Activated CD8-positive, alpha-beta memory T cell treated with anti-CD3 and anti-CD28 coated beads, Interleukin-2, amount 10 ng/mL, durations not matched to agents 7 days and 5 days (primary cell): Measurements from ENCODE around the gene EYA2. TPM values are rescaled to one million over a fixed set of nuclear protein-coding genes. Genes with fewer than 3 reads are reported as not detected.

ENCODE experiments used
- ATAC-seq: fragments of 150-1000 bp; cut with Tn5 transposase; one replicate; pipeline ENCODE4 v1.10.0; 2021; ENCODE audit warnings: moderate library complexity
- CTCF ChIA-PET: fragments of 350-600 bp; sonication (Branson Sonifier 250); formaldehyde crosslinking; loops from one replicate; lab custom pipeline; 2021; ENCODE audit warnings: antibody characterized with exemption; lab: Charles Lee
- DNase-seq: peaks from one replicate; pipeline ENCODE4 v3.0.0-alpha.2; 2020
- H3K27ac Mint-ChIP-seq: one replicate; pipeline ENCODE4 v1.8.0; 2021; ENCODE audit warnings: mild to moderate bottlenecking, mixed read lengths
- H3K27me3 Mint-ChIP-seq: one replicate; pipeline ENCODE4 v1.8.0; 2021; ENCODE audit warnings: mixed read lengths
- H3K36me3 Mint-ChIP-seq: one replicate; pipeline ENCODE4 v1.8.0; 2021; ENCODE audit warnings: mild to moderate bottlenecking, mixed read lengths
- H3K4me1 Mint-ChIP-seq: one replicate; pipeline ENCODE4 v1.8.0; 2021; ENCODE audit warnings: mixed read lengths
- H3K4me3 Mint-ChIP-seq: one replicate; pipeline ENCODE4 v1.8.0; 2021; ENCODE audit warnings: mild to moderate bottlenecking, moderate library complexity, mixed read lengths
- H3K9me3 Mint-ChIP-seq: one replicate; pipeline ENCODE4 v1.8.0; 2022; ENCODE audit warnings: low read depth, mixed read lengths
- total RNA-seq, 2 experiments: library from RNA; stranded (reverse); gene quantifications; one replicate each; pipeline ENCODE4 v1.2.3, GENCODE V29; 2021

EYA2 gene
- total RNA-seq, 2 experiments from 2014 or later, result not detected

GRCh38 chr20:47208534-47209174 is 314.0 kb downstream of the EYA2 start:
- no peaks in the 10 kb centered on the region for H3K27me3 Mint-ChIP-seq
- no peak overlapping the region for H3K27ac Mint-ChIP-seq
- CTCF ChIA-PET, result interaction anchor here (1.7 to 5.1 kb wide), 2 partner anchors 174 to 175 kb away, joined by 6 to 79 read pairs; no protein-coding TSS in a partner anchor
- no peak for ATAC-seq
- H3K4me1 Mint-ChIP-seq, result peaks cover 5% of the 10 kb centered on the region
- H3K36me3 Mint-ChIP-seq, result peaks cover 9% of the 10 kb centered on the region
- no peaks in the 10 kb centered on the region for H3K9me3 Mint-ChIP-seq
- DNase-seq, result no peak
- no peak overlapping the region for H3K4me3 Mint-ChIP-seq

- Mint-ChIP-seq H3K27me3 (no peaks in the 10 kb centered on the region), H3K9me3 (no peaks in the 10 kb centered on the region), H3K36me3 (peaks cover 9% of the 10 kb centered on the region), H3K4me3 (no peak overlapping the region), H3K27ac (no peak overlapping the region), H3K4me1 (peaks cover 5% of the 10 kb centered on the region)
- DNase-seq (no peak), ATAC-seq (no peak)
- CTCF ChIA-PET, result interaction anchor here (0.7 to 1.7 kb wide), 3 partner anchors 9 to 174 kb away, joined by 3 to 6 read pairs (median 3); no protein-coding TSS in a partner anchor
These were observed 315.3 kb downstream of the EYA2 start for GRCh38 chr20:47209982-47210381.

- no peaks in the 10 kb centered on the region for H3K9me3 Mint-ChIP-seq
- H3K4me3 Mint-ChIP-seq, result no peak overlapping the region
- no peak for ATAC-seq
- DNase-seq, result no peak
- H3K27ac Mint-ChIP-seq, result no peak overlapping the region
- CTCF ChIA-PET, result interaction anchor here (1.7 kb wide), 1 partner anchor 174 kb away, joined by 6 read pairs; no protein-coding TSS in a partner anchor
- H3K4me1 Mint-ChIP-seq, result peaks cover 4% of the 10 kb centered on the region
- peaks cover 9% of the 10 kb centered on the region for H3K36me3 Mint-ChIP-seq
- no peaks in the 10 kb centered on the region for H3K27me3 Mint-ChIP-seq
These were observed 315.8 kb downstream of the EYA2 start for GRCh38 chr20:47210470-47210869.

DNA sequence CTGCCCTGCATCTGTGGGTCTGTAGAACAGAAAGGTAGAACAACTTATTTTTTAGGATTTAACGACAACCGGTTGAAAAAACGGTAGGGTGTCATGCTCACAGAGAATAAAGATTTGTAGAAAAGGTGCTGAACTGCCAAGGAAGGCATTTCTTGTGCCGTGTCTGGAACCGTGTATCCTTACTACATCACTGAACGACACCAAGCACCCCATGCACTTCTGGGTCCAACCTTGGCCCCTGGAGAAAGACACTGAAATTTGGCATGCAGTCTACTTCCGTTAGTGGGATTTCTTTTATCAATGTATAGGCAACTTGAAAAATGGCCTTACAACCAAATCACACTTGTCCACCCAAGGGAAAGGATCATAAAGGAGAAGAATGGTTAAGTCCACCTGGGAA is 316.4 kb downstream of the EYA2 start:
- no peak for ATAC-seq
- CTCF ChIA-PET, result no interaction called here
- H3K9me3 Mint-ChIP-seq, result no peaks in the 10 kb centered on the region

DNA sequence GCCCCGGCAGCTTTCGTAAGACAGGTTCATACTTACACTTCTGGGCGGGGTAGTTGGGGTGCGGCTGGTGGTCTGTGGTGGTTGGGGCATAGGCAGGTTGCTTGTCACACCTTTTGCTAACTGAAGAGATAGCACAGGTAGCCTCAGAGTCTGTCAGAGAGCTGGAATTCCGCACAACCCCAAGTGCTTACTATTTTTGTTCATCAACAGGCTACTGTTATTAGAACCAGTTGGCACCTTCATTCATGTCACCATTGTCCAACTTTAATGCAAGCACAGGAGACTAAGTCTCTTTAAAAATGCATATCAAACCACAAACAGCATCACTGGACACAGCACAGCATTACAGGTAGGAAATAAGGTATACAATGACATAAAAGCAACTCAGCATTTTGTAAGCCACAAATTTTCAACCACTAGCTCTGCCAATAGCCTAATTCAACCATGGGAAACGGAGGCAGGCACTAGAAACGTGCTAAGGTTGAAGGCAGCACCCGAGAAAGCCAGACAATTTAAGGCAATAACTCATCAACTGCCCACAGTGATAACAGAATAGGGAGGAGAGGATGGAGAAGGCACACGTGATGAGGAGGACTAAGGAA is 318.1 kb downstream of the EYA2 start:
- no peak for DNase-seq
- CTCF ChIA-PET, result interaction anchor here (1.7 to 4.7 kb wide), 2 partner anchors 60 to 171 kb away, joined by 7 to 24 read pairs; no protein-coding TSS in a partner anchor
- H3K4me1 Mint-ChIP-seq, result no peaks in the 10 kb centered on the region
- H3K36me3 Mint-ChIP-seq, result peaks cover 18% of the 10 kb centered on the region
- no peak overlapping the region for H3K4me3 Mint-ChIP-seq
- H3K27me3 Mint-ChIP-seq, result no peaks in the 10 kb centered on the region
- H3K9me3 Mint-ChIP-seq, result no peaks in the 10 kb centered on the region
- ATAC-seq, result no peak
- no peak overlapping the region for H3K27ac Mint-ChIP-seq

More for the DNA sequence above, 316.4 kb downstream of the EYA2 start:
- Mint-ChIP-seq H3K4me3 (no peak overlapping the region), H3K4me1 (no peaks in the 10 kb centered on the region), H3K27me3 (no peaks in the 10 kb centered on the region), H3K27ac (no peak overlapping the region), H3K36me3 (peaks cover 12% of the 10 kb centered on the region)
- no peak for DNase-seq

DNA sequence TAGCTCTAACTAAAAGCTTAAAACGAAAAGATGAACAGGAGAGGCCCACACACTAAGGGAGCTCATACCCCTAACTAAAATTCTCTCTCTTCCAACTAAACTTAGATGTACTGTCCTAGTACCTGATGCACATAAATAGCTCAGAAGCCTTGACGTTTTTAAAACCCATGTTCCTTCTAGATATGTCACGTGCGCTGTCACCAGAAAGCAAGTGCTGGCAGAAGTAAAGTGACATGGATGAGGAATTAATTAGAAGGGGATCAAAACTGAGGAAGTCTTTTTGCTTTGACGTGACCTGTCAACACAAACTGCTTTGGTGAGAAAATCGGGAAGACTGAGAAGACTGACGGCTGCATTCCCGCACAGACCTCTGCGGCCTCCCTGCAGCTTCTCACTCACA is 319.3 kb downstream of the EYA2 start:
- Mint-ChIP-seq H3K9me3 (no peaks in the 10 kb centered on the region), H3K27me3 (no peaks in the 10 kb centered on the region), H3K4me1 (no peaks in the 10 kb centered on the region), H3K4me3 (no peak overlapping the region), H3K27ac (no peak overlapping the region), H3K36me3 (peaks cover 26% of the 10 kb centered on the region)
- CTCF ChIA-PET, result interaction anchor here (1.2 to 4.7 kb wide), 4 partner anchors 18 to 450 kb away, joined by 3 to 24 read pairs (median 8); no protein-coding TSS in a partner anchor
- no peak for DNase-seq
- ATAC-seq, result no peak

DNA sequence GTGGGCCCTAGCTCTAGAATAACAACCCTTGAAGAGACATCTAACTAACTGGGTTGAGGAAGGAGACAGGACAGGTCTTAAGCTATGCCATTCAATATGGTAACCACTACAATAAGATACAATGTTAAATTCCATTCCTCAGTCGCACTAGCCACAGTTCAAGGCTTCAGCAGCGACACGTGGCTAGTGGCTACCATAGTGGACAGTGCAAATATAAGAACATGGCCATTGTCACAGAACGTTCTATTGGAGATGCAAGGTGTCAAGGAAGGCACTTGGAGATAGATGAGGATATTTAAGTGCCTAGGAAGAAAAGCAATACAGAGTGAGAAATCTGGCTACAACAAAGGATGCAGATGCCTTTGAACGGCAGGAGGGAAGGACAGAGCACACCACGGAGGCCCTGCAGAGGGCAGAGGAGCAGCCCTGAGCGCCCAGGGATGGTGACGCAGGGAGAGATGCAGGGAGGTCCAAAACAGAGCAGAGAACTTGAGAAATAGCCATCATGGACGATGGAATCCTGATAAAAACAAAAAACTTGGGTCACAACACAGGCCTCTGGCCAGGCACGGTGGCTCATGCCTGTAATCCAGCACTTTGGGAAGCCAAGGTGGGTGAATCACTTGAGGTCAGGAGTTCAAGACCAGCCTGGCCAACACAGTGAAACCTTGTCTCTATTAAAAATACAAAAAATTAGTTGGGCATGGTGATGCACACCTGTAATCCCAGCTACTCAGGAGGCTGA is 321.2 kb downstream of the EYA2 start:
- ATAC-seq, result no peak
- Mint-ChIP-seq H3K4me3 (no peak overlapping the region), H3K27me3 (no peaks in the 10 kb centered on the region), H3K27ac (no peak overlapping the region), H3K9me3 (no peaks in the 10 kb centered on the region), H3K36me3 (peaks cover 33% of the 10 kb centered on the region), H3K4me1 (no peaks in the 10 kb centered on the region)
- CTCF ChIA-PET, result interaction anchor here (4.7 kb wide), 1 partner anchor 168 kb away, joined by 24 read pairs; no protein-coding TSS in a partner anchor
- DNase-seq, result no peak

DNA sequence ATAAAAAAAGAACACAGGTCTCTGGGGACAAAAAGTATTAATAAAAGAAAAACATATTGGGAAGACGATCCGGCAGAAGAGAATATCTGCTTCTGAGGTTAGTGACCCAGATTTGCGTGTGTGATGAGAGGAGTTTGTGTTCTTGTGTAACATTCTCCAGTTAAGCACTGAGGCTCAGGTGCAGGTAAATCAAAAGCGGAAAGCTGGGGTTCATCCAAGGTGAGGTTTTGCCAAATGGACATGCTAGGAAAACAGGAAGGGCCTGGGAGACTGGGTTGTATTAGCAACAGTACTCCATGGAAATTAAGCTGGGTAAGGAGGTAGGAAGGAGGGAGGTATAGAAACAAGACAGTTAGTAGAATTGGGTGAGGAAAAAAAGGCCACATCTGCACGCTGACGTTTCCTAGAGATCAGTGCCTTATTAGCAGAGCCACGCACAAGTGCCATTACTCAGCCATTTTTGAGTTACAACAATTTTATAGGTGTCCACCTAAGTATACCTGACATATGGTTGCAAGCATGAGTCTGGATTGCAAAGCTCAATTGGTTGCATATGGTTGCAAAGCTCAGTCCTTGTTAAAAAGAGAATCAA is 322.3 kb downstream of the EYA2 start:
- H3K27me3 Mint-ChIP-seq, result no peaks in the 10 kb centered on the region

GRCh38 chr20:47217482-47218446 is 323.1 kb downstream of the EYA2 start:
- no peak for DNase-seq
- ATAC-seq, result no peak
- CTCF ChIA-PET, result interaction anchor here (0.5 to 4.0 kb wide), 6 partner anchors 12 to 167 kb away, joined by 3 to 31 read pairs (median 6); no protein-coding TSS in a partner anchor
- no peak overlapping the region for H3K4me3 Mint-ChIP-seq
- H3K36me3 Mint-ChIP-seq, result peaks cover 47% of the 10 kb centered on the region
- peaks cover 7% of the 10 kb centered on the region for H3K4me1 Mint-ChIP-seq
- H3K27me3 Mint-ChIP-seq, result no peaks in the 10 kb centered on the region
- no peaks in the 10 kb centered on the region for H3K9me3 Mint-ChIP-seq
- no peak overlapping the region for H3K27ac Mint-ChIP-seq

More for the DNA sequence above, 322.3 kb downstream of the EYA2 start:
- CTCF ChIA-PET, result interaction anchor here (0.5 to 1.8 kb wide), 4 partner anchors 11 to 167 kb away, joined by 3 to 10 read pairs (median 5); no protein-coding TSS in a partner anchor
- Mint-ChIP-seq H3K4me3 (no peak overlapping the region), H3K27ac (no peak overlapping the region), H3K9me3 (no peaks in the 10 kb centered on the region), H3K36me3 (peaks cover 41% of the 10 kb centered on the region), H3K4me1 (peaks cover 2% of the 10 kb centered on the region)
- no peak for DNase-seq
- ATAC-seq, result no peak

DNA sequence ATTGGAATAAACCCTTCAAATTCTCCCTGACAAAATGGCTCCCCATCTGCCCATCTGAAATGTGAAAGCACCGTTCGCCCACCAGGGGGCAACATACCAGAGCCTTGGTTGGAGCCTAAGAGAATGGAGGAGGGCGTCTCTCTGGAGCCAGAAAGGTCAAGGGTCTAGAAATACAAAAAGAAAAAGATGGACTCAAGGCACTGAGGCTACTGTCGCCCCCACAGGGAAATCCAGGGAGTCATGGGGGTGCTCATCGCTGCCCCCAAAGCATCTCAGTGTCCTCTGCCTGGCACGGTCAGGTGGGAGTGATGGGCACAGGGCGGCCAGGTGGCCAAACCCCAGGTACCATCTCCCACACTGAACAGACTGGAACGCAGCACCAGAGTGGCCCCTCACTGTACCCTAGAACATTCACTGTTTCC is 325.5 kb downstream of the EYA2 start:
- ATAC-seq (no peak), DNase-seq (peak; percentile 64)
- H3K27ac Mint-ChIP-seq, result peak overlapping the region; percentile 42
- H3K4me1 Mint-ChIP-seq, result peaks cover 8% of the 10 kb centered on the region
- no peaks in the 10 kb centered on the region for H3K9me3 Mint-ChIP-seq
- H3K4me3 Mint-ChIP-seq, result no peak overlapping the region
- CTCF ChIA-PET, result interaction anchor here (1.0 to 4.0 kb wide), 5 partner anchors 12 to 164 kb away, joined by 3 to 31 read pairs (median 5); partner anchors contain the start of gene ZMYND8
- H3K36me3 Mint-ChIP-seq, result peaks cover 57% of the 10 kb centered on the region
- H3K27me3 Mint-ChIP-seq, result no peaks in the 10 kb centered on the region

DNA sequence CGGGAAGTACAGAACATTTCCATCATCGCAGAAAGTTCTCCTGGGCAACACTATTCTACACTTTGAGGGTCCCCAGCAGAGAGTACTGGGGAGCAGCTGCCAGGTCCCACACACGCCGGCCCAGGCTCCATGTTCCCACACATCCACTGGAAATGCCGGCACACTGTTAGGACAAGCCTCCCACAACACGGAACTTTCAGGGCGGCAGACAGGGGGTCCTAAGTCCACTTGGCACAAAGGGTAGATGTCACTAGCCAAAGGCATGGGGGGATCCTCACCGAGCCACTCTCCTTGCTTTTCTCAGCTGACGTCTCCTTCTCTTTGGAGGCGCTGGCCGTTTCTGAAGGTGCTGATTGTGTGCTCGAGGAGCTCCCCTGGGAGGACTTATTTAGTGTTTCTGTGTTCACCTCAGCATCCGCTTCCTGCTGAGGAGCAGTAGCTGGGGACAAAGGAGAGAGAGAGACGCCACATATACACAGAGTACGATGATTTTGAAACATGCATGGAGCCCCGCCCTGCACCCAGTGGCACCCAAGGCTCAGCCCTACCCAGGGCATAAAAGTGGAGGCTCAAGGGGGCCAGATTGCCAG is 326.5 kb downstream of the EYA2 start:
- no peak overlapping the region for H3K27ac Mint-ChIP-seq

More for the DNA sequence above, 326.5 kb downstream of the EYA2 start:
- CTCF ChIA-PET, result interaction anchor here (1.6 to 4.0 kb wide), 2 partner anchors 11 to 163 kb away, joined by 5 to 31 read pairs; no protein-coding TSS in a partner anchor
- Mint-ChIP-seq H3K27me3 (no peaks in the 10 kb centered on the region), H3K36me3 (peaks cover 54% of the 10 kb centered on the region), H3K4me3 (no peak overlapping the region), H3K9me3 (no peaks in the 10 kb centered on the region), H3K4me1 (peaks cover 8% of the 10 kb centered on the region)
- ATAC-seq (no peak), DNase-seq (no peak)
